ENCODE measurements around the gene RUNX2. TPM values are rescaled to one million over a fixed set of nuclear protein-coding genes. Genes with fewer than 3 reads are reported as not detected.

Gene RUNX2
- total and polyA plus RNA-seq, 12 donors = 0.20 to 3.0 (median 1.6) TPM

DNA sequence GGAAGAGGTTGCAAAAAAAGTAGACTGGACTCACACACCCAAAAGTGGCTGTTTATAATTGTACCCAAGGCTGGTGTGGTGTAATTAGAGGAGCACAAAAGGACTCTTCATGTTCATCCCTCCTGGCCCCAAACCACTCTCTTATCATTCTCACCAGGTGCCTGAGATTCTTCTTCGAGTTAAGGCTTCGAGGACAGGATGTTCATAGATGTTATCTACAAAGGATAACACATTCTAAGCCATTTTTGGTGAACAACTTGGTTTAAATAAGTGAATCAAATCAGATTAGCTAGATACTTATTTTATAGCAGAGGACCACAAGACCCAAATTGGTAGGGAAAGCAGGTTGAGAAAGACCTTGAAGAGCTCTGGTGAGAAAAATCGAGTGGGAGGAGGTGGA, 122.7 kb downstream of the RUNX2 start:
- TF ChIP-seq, protein P1, sequence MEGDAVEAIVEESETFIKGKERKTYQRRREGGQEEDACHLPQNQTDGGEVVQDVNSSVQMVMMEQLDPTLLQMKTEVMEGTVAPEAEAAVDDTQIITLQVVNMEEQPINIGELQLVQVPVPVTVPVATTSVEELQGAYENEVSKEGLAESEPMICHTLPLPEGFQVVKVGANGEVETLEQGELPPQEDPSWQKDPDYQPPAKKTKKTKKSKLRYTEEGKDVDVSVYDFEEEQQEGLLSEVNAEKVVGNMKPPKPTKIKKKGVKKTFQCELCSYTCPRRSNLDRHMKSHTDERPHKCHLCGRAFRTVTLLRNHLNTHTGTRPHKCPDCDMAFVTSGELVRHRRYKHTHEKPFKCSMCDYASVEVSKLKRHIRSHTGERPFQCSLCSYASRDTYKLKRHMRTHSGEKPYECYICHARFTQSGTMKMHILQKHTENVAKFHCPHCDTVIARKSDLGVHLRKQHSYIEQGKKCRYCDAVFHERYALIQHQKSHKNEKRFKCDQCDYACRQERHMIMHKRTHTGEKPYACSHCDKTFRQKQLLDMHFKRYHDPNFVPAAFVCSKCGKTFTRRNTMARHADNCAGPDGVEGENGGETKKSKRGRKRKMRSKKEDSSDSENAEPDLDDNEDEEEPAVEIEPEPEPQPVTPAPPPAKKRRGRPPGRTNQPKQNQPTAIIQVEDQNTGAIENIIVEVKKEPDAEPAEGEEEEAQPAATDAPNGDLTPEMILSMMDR (IDR thresholded peaks at IDR 0.05) = no peak
- Histone ChIP-seq H3K27me3 (no peaks in the 10 kb centered on the region), H3K4me3 (no peak overlapping the region), H3K4me1 (peaks cover 0 to 46% (median 18%) of the 10 kb centered on the region in 9 donors), H3K27ac (no peak overlapping the region), H3K9me3 (no peaks in the 10 kb centered on the region), H3K36me3 (no peaks in the 10 kb centered on the region)
- WGBS, 2 donors = 74 to 85% methylated on average over 3 of the region's 3 CpGs
- ATAC-seq (no peak), DNase-seq (no peak)
- intact Hi-C loops (cut with DNase I) = no loop called here

DNA sequence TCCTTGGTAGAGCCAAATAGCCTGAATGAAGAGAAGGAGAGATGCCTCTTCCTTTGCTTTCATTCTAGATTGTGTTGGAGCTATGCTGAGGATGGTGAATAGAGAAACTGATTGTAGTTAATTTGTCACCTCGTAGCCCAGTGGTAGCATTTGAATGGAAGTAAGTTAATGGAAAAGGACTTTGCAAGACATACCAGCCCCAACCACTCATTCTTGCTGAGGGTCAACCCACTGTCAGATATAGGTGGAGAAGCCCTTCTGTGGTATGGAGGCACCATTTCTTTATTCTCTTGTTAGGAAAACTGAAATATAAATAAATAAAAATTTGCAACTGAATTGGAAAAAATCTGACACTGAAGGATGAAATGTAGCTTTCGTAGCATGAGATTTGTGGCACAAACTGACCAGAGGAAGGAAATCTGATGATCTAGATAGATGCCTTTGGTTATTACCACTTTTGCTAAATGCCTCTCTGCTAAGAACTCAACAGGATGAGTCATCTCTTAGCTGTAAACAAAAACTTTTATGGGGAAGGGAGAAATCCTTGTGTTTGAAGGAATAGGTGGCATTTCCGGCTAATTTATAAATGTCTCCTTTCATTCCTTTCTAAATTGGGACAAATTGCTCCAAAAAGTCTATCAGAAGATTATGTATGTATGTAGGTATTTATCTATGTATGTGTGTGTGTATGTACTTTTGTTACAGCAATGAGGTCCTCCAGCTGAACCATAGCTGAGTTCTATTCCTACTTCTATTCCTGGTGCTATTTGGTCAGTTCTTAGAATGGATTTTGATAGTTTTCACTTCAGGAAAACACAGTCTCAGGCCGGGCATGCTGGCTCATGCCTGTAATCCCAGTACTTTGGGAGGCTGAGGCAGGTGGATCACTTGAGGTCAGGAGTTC, 126.1 kb downstream of the RUNX2 start:
- DNase-seq (no peak), ATAC-seq (no peak)

DNA sequence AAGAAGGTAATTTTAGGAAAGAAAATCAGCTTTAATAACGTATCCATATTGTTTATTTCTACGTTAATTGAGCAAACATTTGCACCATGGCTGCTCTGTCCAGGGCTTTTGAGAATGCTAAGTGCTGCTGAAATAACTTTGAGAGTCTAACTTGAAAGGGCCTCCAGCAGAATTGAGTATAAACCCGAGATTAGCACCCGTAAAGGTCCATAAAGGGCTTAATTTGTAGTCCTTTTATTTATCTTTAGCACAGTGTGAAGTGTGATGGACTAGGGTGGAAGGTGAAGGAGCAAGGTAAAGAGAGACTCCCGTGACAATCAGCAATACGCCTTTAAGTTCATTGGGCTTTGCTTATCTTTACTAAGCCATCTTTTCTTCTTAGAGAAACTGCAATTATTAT, 127.3 kb downstream of the RUNX2 start:
- DNase-seq (no peak), ATAC-seq (no peak)
- intact Hi-C loops (cut with DNase I) = no loop called here
- TF ChIP-seq, protein P1 (IDR thresholded peaks at IDR 0.05) = no peak
- 85 to 89% methylated on average over 6 of the region's 6 CpGs for WGBS, 2 donors
- H3K4me3 ChIP-seq = no peak overlapping the region
- H3K27ac ChIP-seq = no peak overlapping the region
- peaks cover 0 to 7% (median 0%) of the 10 kb centered on the region in 7 donors for H3K27me3 ChIP-seq
- H3K36me3 ChIP-seq = peaks cover 0 to 3% (median 0%) of the 10 kb centered on the region in 9 donors
- peaks cover 0 to 14% (median 0%) of the 10 kb centered on the region in 9 donors for H3K4me1 ChIP-seq
- H3K9me3 ChIP-seq = no peaks in the 10 kb centered on the region

More for the DNA sequence above, 126.1 kb downstream of the RUNX2 start:
- no peak overlapping the region for H3K4me3 ChIP-seq
- H3K36me3 ChIP-seq = peaks cover 0 to 3% (median 0%) of the 10 kb centered on the region in 9 donors
- H3K4me1 ChIP-seq = peaks cover 0 to 14% (median 0%) of the 10 kb centered on the region in 9 donors
- H3K27me3 ChIP-seq = peaks cover 0 to 7% (median 0%) of the 10 kb centered on the region in 7 donors
- intact Hi-C loops (cut with DNase I) = no loop called here
- WGBS, 2 donors = 90% methylated on average over 4 of the region's 4 CpGs
- TF ChIP-seq, protein P1 (IDR thresholded peaks at IDR 0.05) = no peak
- H3K27ac ChIP-seq = no peak overlapping the region
- H3K9me3 ChIP-seq = no peaks in the 10 kb centered on the region

DNA sequence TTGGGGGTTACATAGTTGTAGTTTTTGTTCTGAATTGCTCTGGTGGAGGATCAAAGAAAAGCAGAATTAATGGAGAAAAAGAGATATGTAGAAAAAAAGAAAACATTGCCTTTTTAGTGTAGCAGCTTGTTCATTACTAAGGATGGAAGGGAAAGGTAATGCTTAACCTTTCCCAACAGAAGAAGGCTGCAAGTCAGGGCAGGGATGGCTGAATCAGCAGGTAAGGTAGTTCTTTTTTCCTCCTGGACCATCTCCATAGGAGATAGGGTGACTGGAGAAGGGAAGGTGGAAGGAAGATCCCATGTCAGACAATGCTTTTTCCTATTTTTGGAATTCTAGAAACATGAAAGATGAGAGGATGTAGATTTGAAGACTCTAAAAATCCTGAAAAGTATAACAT, 129.0 kb downstream of the RUNX2 start:
- ATAC-seq = no peak
- peaks cover 0 to 14% (median 0%) of the 10 kb centered on the region in 9 donors for H3K4me1 ChIP-seq
- no peak overlapping the region for H3K27ac ChIP-seq
- peaks cover 0 to 7% (median 0%) of the 10 kb centered on the region in 7 donors for H3K27me3 ChIP-seq
- no peak for DNase-seq
- H3K36me3 ChIP-seq = peaks cover 0 to 3% (median 0%) of the 10 kb centered on the region in 9 donors
- no peaks in the 10 kb centered on the region for H3K9me3 ChIP-seq
- no peak overlapping the region for H3K4me3 ChIP-seq
- intact Hi-C loops (cut with DNase I) = no loop called here
- TF ChIP-seq, protein P1 (IDR thresholded peaks at IDR 0.05) = no peak
